HepG2 (cell line): ENCODE data around the gene AKR1A1. TPM values are rescaled to one million over a fixed set of nuclear protein-coding genes. Genes with fewer than 3 reads are reported as not detected.

ENCODE experiments used
- ADNP ChIP-seq: sonication (generic); formaldehyde crosslinking; IDR thresholded peaks from 2 replicates; pipeline ENCODE4 v1.4.0; 2020; ENCODE audit warnings: missing genetic modification reagents
- FOXO1 ChIP-seq: sonication (generic); formaldehyde crosslinking; IDR thresholded peaks from 2 replicates; pipeline ENCODE4 v1.4.0; 2020; ENCODE audit warnings: missing genetic modification reagents
- NCOA2 ChIP-seq: sonication (generic); formaldehyde crosslinking; IDR thresholded peaks from 2 replicates; pipeline ENCODE4 v1.8.0; 2022; ENCODE audit warnings: inconsistent platforms
- PHF5A ChIP-seq: IDR thresholded peaks from one replicate; pipeline ENCODE4 v1.6.1; 2018; ENCODE audit warnings: low read depth, missing genetic modification reagents; ENCODE audit not compliant: unreplicated experiment
- RBFOX2 ChIP-seq: fragments of 200-400 bp; formaldehyde crosslinking; IDR thresholded peaks from 2 replicates; pipeline ENCODE4 v1.6.1; 2017; ENCODE audit warnings: low read depth, mild to moderate bottlenecking, low read length
- TGIF2 ChIP-seq: IDR thresholded peaks from 2 replicates; pipeline ENCODE4 v1.6.1; 2016; ENCODE audit warnings: control low read depth, missing compliant biosample characterization
- ZNF121 ChIP-seq: sonication (generic); formaldehyde crosslinking; IDR thresholded peaks from 2 replicates; pipeline ENCODE4 v1.5.0; 2020; ENCODE audit warnings: mild to moderate bottlenecking, missing genetic modification reagents
- ZNF431 ChIP-seq: sonication (generic); formaldehyde crosslinking; IDR thresholded peaks from 2 replicates; pipeline ENCODE4 v1.9.0; 2022; ENCODE audit warnings: missing genetic modification reagents, low read depth, mild to moderate bottlenecking, borderline replicate concordance
- ZNF556 ChIP-seq: sonication (generic); formaldehyde crosslinking; IDR thresholded peaks from 2 replicates; pipeline ENCODE4 v1.4.0; 2020; ENCODE audit warnings: mild to moderate bottlenecking, missing genetic modification reagents, borderline replicate concordance
- polyA plus RNA-seq, 8 experiments: library from polyadenylated mRNA; depleted of rRNA in 3 of 8; stranded (reverse) in 7 of 8; unstranded in 1 of 8; fragments of >200 nt; fragmentation: Illumina TruSeq in 4 of 8; extraction: Trizol in 4 of 8; gene quantifications; 2 replicates each; pipeline versions ENCODE4 v1.2.1 to v1.2.3, GENCODE V29; 2011 to 2016; ENCODE audit warnings: low read depth in 4 of 8, missing spikeins in 1 of 8, mixed read lengths in 1 of 8; ENCODE audit not compliant: insufficient read depth in 1 of 8
- total RNA-seq, 5 experiments: library from RNA; depleted of rRNA; stranded (reverse); fragments of >200 nt; fragmentation: Illumina TruSeq; extraction: Trizol; gene quantifications; 2 replicates each; pipeline ENCODE4 v1.2.3, GENCODE V29; 2016; ENCODE audit warnings: low read depth in 1 of 5
- TF ChIP-seq, protein P1 (sequence below): sonication (generic); formaldehyde crosslinking; conservative IDR thresholded peaks from 2 replicates; pipeline ENCODE4 v1.5.0; 2020; ENCODE audit warnings: missing genetic modification reagents
- TF ChIP-seq, protein P2 (sequence below): sonication (generic); formaldehyde crosslinking; IDR thresholded peaks from 2 replicates; pipeline ENCODE4 v1.8.1; 2022; ENCODE audit warnings: mild to moderate bottlenecking, missing genetic modification reagents
- TF ChIP-seq, protein P3 (sequence below): sonication (generic); formaldehyde crosslinking; IDR thresholded peaks from 2 replicates; pipeline ENCODE4 v1.4.0; 2020; ENCODE audit warnings: missing genetic modification reagents, borderline replicate concordance

AKR1A1 gene
- total and polyA plus RNA-seq, 2 of the 13 experiments (the other 11 are each of a cell fraction or from before 2014, with no cell fraction given) = 181 to 217 TPM

DNA sequence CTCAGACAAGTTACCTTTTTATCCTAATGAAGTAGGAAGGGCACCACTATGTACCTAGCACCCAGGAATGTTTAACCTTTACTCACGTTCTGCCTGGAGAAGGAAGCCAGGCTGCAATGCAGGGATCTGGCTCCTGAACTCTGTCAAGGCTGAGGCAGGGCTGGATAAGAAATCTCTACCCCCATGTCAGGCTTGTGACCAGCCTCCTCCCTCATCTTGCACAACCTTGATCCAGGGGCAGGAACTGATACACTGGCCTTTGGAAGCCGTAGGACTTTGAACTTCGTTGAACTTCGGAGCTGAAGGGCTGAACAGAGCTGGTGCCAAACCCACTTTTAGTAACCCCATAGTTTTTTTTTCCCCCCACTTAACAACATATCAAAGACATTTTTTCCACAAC is 8.0 kb upstream of the AKR1A1 start (continued):
- TF ChIP-seq RBFOX2 (no peak), ZNF556 (CRISPR knock-in tag) (no peak), ZNF121 (CRISPR knock-in tag) (peak; percentile 84), ZNF431 (CRISPR knock-in tag) (peak; percentile 44; the same call in 1 of the 2 replicates), FOXO1 (CRISPR knock-in tag) (peak; percentile 28; the same call in 1 of the 2 replicates), PHF5A (CRISPR knock-in tag) (peak; percentile 69), NCOA2 (CRISPR knock-in tag) (peak; percentile 76; the same call in 1 of the 2 replicates), TGIF2 (CRISPR knock-in tag) (no peak), ADNP (CRISPR knock-in tag) (no peak)
- TF ChIP-seq, protein P1, sequence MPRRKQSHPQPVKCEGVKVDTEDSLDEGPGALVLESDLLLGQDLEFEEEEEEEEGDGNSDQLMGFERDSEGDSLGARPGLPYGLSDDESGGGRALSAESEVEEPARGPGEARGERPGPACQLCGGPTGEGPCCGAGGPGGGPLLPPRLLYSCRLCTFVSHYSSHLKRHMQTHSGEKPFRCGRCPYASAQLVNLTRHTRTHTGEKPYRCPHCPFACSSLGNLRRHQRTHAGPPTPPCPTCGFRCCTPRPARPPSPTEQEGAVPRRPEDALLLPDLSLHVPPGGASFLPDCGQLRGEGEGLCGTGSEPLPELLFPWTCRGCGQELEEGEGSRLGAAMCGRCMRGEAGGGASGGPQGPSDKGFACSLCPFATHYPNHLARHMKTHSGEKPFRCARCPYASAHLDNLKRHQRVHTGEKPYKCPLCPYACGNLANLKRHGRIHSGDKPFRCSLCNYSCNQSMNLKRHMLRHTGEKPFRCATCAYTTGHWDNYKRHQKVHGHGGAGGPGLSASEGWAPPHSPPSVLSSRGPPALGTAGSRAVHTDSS (CRISPR knock-in tag) = no peak
- TF ChIP-seq, protein P2, sequence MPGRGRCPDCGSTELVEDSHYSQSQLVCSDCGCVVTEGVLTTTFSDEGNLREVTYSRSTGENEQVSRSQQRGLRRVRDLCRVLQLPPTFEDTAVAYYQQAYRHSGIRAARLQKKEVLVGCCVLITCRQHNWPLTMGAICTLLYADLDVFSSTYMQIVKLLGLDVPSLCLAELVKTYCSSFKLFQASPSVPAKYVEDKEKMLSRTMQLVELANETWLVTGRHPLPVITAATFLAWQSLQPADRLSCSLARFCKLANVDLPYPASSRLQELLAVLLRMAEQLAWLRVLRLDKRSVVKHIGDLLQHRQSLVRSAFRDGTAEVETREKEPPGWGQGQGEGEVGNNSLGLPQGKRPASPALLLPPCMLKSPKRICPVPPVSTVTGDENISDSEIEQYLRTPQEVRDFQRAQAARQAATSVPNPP (CRISPR knock-in tag) = no peak
- TF ChIP-seq, protein P3, sequence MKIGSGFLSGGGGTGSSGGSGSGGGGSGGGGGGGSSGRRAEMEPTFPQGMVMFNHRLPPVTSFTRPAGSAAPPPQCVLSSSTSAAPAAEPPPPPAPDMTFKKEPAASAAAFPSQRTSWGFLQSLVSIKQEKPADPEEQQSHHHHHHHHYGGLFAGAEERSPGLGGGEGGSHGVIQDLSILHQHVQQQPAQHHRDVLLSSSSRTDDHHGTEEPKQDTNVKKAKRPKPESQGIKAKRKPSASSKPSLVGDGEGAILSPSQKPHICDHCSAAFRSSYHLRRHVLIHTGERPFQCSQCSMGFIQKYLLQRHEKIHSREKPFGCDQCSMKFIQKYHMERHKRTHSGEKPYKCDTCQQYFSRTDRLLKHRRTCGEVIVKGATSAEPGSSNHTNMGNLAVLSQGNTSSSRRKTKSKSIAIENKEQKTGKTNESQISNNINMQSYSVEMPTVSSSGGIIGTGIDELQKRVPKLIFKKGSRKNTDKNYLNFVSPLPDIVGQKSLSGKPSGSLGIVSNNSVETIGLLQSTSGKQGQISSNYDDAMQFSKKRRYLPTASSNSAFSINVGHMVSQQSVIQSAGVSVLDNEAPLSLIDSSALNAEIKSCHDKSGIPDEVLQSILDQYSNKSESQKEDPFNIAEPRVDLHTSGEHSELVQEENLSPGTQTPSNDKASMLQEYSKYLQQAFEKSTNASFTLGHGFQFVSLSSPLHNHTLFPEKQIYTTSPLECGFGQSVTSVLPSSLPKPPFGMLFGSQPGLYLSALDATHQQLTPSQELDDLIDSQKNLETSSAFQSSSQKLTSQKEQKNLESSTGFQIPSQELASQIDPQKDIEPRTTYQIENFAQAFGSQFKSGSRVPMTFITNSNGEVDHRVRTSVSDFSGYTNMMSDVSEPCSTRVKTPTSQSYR (CRISPR knock-in tag) = peak; percentile 84
